ENCODE data around the gene HECTD4. TPM values are rescaled to one million over a fixed set of nuclear protein-coding genes. Genes with fewer than 3 reads are reported as not detected.

The HECTD4 gene
- total RNA-seq, 4 donors from 2014 or later = 26.6 to 47.1 (median 33.2) TPM

- TF ChIP-seq, protein P1, sequence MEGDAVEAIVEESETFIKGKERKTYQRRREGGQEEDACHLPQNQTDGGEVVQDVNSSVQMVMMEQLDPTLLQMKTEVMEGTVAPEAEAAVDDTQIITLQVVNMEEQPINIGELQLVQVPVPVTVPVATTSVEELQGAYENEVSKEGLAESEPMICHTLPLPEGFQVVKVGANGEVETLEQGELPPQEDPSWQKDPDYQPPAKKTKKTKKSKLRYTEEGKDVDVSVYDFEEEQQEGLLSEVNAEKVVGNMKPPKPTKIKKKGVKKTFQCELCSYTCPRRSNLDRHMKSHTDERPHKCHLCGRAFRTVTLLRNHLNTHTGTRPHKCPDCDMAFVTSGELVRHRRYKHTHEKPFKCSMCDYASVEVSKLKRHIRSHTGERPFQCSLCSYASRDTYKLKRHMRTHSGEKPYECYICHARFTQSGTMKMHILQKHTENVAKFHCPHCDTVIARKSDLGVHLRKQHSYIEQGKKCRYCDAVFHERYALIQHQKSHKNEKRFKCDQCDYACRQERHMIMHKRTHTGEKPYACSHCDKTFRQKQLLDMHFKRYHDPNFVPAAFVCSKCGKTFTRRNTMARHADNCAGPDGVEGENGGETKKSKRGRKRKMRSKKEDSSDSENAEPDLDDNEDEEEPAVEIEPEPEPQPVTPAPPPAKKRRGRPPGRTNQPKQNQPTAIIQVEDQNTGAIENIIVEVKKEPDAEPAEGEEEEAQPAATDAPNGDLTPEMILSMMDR (IDR thresholded peaks at IDR 0.05) = no peak
- DNase-seq (ENCODE audit: low spot score) (no peak), ATAC-seq (ENCODE audit: low FRiP score) (no peak)
Measured at GRCh38 chr12:112308652-112309051, 73.6 kb downstream of the HECTD4 start.

GRCh38 chr12:112308161-112308560 lies 74.1 kb downstream of the HECTD4 start:
- ATAC-seq (ENCODE audit: low FRiP score) (no peak), DNase-seq (ENCODE audit: low spot score) (no peak)
- TF ChIP-seq, protein P1 (IDR thresholded peaks at IDR 0.05) = no peak

GRCh38 chr12:112307317-112308011 lies 74.8 kb downstream of the HECTD4 start:
- DNase-seq (ENCODE audit: low spot score) = no peak
- no peak for ATAC-seq (ENCODE audit: low FRiP score)

GRCh38 chr12:112305951-112306350 lies 76.3 kb downstream of the HECTD4 start:
- no peak for DNase-seq (ENCODE audit: low spot score)
- ATAC-seq (ENCODE audit: low FRiP score) = no peak
- TF ChIP-seq, protein P1 (IDR thresholded peaks at IDR 0.05) = no peak

More at GRCh38 chr12:112307317-112308011, 74.8 kb downstream of the HECTD4 start:
- TF ChIP-seq, protein P1 (IDR thresholded peaks at IDR 0.05) = no peak

GRCh38 chr12:112304436-112304835 lies 77.8 kb downstream of the HECTD4 start:
- ATAC-seq (ENCODE audit: low FRiP score) (no peak), DNase-seq (ENCODE audit: low spot score) (no peak)
- TF ChIP-seq, protein P1 (IDR thresholded peaks at IDR 0.05) = no peak

- no peak for ATAC-seq (ENCODE audit: low FRiP score)
- TF ChIP-seq, protein P1 (IDR thresholded peaks at IDR 0.05) = no peak
- DNase-seq (ENCODE audit: low spot score) = no peak
Measured at GRCh38 chr12:112303799-112304198, 78.4 kb downstream of the HECTD4 start.

DNA sequence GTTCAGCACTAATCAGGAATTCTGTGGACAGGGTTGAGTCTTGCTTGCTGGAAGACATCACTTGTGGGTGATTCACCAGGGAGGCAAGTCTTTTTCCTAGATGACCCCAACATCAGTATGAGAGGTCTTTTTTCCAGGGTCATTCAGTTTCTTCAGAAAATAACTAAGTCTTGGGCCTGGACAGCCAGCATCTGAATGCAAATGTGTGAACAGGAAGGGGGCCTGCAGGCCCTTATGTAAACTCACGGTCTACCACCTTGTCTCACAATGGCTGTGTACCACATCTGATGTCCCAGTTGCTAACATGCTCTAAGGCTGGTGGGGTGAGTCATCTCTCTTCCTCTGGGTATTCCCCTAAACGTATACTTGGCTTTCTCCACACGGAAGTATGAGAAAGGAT lies 79.2 kb downstream of the HECTD4 start:
- TF ChIP-seq, protein P1 (IDR thresholded peaks at IDR 0.05) = no peak
- no peak for ATAC-seq (ENCODE audit: low FRiP score)
- no peak for DNase-seq (ENCODE audit: low spot score)
